ENCODE results near the gene PRPSAP1. TPM values are rescaled to one million over a fixed set of nuclear protein-coding genes. Genes with fewer than 3 reads are reported as not detected.
"Not testable (repeated sequence)": the region's sequence is repeated elsewhere in the genome, so short reads cannot be mapped to it uniquely, and the experiment has no call there.

Gene PRPSAP1
- total RNA-seq, 1 donor from 2014 or later: 42.0 TPM

DNA sequence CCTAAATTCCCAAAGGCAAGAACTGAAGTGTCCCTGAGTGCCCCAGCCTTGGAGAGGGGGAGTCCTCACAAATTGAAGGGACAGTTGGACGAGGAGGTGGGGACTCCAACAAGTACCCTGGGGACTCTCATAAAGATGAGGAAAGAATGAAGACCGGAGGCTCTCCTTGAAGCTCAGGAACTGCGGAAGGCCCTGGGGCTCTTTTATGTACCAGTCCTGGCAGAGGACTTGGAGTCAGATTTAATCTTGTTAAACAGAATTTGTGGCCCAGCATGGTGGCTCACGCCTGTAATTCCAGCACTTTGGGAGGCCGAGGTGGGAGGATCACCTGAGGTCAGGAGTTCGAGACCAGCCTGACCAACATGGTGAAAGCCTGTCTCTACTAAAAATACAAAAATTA, 6.1 kb upstream of the PRPSAP1 start:
- ATAC-seq: not testable (repeated sequence)

DNA sequence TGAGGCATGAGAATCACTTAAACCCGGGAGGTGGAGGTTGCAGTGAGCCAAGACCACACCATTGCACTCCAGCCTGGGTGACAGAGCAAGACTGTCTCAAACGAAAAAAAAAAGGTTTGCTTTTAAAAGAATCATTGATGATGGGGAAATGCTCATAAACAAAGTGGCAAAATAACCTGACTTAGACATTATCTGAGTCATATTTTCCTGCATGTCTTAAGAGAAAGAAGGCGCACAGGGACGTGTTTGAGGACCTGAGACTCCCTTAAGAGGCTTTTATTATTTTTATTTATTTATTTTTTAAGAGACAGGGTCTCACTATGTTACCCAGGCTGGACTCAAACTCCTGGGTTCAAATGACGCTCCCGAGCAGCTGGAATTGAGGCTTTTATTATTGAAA, 5.7 kb upstream of the PRPSAP1 start:
- ATAC-seq: no peak

DNA sequence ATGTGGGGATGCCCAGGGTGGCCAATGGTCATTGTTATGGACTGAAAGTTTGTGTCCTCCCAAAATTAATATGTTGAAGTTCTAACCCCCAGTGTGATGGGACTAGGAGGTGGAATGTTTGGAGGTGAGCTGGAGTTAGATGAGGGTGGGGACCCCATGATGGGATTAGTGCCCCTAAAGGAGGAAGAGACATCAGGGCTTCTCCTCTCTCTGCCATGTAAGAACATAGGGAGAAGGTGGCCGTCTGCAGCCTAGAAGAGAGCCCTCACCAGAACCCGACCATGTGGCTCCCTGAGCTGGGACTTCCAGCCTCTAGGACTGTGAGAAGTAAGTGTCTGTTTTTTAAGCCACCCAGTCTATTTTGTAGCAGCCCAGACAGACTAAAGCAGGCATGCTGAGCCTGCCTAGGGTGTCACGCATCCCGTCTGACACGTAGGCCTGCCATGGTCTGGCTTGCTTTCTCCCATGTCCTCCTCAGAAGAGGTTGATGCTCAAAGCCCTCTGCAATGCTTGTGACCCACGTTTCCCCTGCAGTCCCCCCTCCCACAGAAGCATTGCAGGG, 4.0 kb upstream of the PRPSAP1 start:
- ATAC-seq: no peak

DNA sequence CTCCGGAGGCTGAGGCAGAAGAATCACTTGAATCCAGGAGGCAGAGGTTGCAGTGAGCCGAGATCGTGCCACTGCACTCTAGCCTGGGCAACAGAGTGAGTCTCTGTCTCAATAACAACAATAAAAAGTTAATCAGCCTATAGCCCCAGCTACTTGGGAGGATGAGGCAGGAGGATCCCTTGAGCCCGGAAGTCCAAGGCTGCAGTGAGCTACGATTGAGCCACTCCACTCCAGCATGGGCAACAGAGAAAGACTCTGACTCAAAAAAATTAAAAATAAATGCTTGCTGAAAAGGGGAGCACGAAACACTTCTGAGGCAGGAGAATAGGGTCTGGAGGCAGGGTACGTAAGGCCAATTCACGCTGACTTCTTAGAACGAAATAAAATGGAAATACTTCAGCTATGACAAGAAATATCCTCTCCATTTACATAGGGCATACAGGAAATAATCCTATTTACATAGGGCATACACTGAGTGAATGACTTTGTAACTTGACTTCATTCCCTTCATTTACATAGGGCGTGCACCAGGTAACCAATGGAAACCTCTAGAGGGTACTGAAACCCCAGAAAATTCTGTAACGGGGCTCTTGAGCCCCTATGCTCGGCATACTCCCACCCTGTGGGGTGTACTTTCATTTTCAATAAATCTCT, 3.2 kb upstream of the PRPSAP1 start:
- no peak for ATAC-seq

DNA sequence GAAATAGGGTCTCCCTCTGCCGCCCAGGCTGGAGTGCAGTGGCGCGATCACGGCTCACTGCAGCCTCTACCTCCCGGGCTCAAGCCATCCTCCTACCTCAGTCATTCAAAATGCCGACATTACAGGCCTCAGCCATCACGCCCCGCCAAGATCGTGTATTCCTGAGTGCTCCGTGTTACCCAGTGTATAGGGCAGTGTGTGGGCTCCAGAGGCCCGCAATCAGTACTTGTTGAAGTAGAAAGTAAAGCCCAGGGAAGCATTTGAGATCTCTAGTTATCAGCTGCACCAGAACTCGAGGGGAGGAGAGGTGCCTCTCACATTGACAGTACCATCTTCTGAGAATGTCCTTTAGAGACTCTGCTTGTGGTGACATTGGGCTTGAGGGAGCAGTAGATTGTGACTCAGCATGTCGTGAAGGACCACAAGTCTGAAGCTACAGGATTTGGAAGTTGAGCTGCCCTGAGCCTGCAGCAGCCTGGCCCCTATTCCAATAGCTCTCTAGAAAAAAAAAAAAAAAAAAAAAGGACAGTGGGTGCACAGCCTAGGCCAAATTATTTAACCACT, 1.1 kb upstream of the PRPSAP1 start:
- no peak for ATAC-seq

DNA sequence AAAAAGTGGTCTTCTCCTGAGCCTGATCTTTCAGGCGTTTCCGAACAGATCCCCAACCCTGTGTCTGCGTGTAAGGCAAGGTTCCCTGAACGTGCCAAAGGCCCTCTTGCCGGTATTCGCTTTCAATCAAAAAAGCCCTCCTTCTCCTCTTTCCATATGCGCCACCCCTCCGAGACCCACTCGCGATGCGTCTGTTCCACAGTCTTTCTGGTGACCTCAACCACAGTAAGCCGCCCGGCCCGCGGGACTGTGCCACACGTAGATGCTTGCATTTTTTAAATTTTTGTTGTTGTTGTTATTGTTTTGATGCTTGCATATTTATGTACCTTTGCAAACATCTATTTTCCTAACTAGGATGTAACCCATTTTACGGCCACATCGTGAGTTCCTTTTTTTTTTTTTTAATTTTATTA, 607 bp upstream of the PRPSAP1 start:
- ATAC-seq: no peak

DNA sequence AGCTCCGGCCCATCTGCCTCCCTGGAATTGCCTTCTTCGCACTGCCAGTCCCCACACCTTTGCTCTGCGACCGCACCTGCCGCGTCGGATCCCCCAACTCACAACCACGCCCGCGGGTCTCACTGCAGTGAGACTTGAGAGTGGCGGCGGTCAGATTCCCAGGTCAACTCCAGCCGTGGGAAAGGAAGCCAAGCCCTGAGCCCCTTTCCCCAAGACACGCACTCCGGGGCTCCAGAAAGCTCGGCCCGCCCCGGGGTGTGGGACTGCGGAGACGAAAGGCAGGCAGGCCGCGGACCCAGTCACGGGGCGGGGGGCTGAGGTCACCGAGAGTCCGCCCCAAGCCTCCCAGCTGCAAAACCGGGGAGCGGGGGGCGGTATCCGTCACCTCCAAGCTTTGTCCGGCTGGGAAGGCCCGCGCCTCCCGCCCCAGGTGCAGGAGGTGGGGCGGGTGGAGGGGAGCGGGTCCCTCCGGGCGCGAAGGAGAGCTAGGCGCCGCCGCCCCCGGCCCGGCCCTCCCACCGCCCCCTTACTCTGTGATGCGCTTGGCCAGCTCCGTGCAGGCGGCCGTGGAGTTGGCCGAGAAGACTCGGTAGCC, 615 bp downstream of the PRPSAP1 start:
- peak; percentile 40 for ATAC-seq

DNA sequence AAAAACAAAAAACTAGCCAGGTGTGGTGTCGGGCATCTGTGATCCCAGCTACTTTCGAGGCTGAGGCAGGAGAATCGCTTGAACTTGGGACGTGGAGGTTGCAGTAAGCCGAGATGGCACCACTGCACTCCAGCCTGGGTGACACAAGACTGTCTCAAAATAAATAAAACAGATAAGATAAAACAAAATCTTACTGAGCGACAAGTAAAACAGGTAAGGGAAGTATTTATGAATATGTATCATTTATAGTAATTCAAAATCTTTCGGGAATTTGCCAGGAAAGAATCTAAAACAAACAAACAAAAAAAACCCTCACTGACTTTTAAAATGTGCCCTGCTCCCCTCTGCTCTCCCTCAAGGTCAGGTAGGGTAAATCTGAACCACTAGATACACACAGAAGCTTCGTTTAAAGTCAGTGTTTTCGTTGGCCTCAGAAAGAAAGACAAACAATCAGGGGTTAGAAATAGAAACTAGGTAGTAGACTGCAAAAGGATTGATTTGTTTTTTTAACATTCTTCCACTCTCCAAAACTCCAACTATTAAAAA, 2.1 kb downstream of the PRPSAP1 start:
- no peak for ATAC-seq

DNA sequence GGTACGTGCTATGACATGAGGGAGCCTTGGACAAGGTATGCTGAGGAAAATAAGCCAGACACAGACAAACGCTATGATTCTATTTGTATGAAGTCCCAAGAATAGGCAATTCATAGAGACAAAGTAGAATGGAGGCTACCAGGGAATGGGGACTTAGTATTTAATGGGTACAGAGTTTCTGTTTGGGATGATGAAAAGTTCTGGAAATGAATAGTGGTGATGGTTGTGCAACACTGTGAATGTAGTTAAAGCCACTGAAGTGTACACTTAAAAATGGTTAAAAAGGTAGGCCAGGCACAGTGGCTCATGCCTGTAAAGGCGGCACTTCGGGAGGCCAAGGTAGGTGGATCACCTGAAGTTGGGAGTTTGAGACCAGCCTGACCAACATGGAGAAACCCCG, 3.3 kb downstream of the PRPSAP1 start:
- ATAC-seq: no peak

DNA sequence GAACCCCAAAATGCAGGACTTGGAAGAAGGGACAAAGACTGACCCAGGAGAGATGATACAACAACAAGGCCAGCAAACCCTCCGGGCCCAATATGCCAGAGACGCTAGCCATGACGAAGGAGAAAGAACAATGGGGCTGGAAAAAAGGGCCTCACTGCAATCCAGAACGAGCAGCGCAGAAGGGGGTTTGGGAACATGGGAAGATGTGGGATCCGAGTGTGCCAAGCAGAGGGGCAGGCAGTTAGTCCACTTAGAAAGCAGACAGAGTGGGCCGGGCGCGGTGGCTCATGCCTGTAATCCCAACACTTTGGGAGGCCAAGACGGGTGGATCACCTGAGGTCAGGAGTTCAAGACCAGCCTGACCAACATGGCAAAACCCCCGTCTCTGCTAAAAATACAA, 6.8 kb downstream of the PRPSAP1 start:
- ATAC-seq: not testable (repeated sequence)

DNA sequence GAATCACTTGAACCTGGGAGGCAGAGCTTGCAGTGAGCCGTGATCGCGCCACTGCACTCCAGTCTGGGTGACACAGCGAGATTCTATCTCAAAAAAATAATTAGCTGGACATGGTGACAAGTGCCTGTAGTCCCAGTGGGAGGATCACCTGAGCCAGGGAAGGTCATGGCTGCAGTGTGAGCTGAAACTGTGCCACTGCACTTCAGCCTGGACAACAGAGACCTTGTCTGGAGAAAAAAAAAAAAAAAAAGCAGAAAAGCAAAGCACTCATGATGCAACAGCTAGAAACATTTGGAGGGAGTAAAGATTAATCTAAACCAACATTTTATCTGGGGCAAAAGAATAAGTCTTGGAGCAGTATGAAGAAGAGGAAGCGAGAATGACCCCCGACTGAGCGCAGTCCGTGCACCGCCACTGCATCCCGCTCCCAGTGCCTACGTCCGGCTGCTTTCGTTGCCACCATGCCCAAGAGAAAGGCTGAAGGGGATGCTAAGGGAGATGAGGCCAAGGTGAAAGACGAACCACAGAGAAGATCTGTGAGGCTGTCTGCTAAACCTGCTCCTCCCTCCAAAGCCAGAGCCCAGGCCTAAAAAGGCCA, 8.2 kb downstream of the PRPSAP1 start:
- ATAC-seq: no peak

DNA sequence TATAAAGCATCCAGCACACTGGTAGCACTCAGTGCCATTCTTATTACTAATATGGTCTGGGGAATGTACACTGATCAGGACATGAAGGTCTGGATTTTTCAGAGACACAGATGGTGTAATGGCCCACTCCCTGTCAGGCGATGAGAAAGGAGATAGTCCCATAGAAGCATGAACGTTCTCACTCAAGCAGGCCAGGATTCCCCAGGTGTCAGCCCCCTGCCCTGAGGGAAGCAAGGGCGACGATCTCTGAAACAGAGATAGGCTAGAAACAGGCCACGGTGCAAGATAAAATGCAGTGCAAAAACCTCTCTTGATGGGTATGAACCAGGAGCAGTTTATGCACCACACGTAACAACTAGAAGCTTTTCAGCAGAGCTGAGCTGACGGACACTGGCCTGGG, 10.6 kb downstream of the PRPSAP1 start:
- no peak for ATAC-seq

DNA sequence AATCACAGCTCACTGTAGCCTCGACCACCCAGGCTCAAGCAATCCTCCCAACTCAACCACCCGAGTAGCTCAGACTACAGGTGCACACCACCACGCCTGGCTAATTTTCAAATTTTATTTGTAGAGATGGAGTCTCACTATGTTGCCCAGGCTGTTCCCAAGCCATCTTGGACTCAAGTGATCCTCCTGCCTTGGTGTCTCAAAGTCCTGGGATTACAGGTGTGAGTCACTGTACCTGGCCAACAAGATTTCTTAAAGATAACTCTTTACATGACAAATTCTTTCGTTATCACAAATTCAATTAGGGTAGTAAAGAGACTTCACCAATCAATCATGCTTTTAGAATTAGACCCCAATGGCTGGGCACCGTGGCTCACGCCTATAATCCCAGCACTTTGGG, 12.4 kb downstream of the PRPSAP1 start:
- no peak for ATAC-seq

DNA sequence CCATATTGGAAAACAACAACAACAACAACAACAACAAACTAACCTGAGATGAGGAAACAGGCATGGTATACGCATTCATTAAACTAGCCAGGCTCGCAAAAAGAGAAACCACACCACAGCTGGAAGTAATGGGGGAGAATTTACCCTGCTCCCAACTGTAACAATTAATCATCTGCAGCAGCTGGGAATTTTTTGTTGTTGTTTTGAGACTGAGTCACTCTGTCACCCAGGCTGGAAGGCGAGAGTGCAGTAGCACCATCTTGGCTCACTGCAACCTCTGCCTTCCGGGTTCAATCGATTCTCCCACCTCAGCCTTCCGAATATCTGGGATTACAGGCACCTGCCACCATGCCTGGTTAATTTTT, 16.3 kb downstream of the PRPSAP1 start:
- no peak for ATAC-seq

DNA sequence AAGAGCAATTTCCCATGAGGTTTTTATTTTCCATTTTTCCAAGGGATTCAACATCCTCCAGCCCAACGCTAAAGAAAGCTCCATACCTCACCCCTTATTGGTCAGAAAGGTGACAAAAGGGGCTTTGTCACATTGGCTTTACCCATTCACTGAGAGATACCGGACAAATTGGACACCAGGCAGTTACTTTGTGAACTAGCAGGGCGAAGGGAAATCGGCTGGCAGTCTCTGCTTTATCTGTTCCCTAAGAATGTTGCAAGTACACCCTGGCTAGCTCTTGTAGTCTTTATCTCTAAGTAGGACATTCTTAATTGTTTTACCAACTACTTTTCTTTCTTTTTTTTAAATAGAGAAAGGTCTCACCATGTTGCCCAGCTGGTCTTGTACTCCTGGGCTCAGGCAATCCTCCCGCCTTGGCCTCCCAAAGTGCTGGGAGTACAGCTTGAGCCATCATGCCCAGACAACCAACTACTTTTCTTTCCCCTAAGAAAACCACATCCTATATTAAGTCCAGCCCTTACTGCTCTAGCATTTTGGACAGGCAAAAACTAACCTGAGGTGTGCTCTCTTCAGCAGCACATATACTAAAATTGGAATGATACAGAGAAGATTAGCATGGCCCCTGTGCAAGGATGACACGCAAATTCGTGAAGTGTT, 16.8 kb downstream of the PRPSAP1 start:
- ATAC-seq: no peak

DNA sequence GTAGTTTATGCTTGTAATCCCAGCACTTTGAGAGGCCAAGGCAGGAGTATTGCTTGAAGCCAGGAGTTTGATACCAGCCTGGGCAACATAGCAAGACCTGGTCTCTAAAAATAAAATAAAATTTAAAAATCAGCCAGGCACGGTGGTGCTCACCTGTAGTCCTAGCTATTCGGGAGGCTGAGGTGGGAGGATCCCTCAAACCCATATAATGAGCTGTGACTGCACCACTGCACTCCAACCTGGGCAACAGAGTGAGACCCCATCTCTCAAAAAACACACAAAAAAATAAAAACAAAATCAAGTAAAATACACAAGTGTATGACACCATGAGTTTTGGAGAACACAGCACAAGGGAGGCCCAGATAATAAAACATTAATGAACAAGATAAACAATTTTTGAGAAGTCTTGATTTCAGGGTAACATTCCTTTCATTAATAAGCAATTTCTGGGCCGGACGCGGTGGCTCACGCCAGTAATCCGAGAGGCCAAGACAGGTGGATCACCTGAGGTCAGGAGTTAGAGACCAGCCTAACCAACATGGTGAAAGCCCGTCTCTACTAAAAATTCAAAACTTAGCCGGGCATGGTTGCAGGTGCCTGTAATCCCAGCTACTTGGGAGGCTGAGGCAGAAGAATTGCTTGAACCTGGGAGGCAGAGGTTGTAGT, 17.9 kb downstream of the PRPSAP1 start:
- no peak for ATAC-seq

DNA sequence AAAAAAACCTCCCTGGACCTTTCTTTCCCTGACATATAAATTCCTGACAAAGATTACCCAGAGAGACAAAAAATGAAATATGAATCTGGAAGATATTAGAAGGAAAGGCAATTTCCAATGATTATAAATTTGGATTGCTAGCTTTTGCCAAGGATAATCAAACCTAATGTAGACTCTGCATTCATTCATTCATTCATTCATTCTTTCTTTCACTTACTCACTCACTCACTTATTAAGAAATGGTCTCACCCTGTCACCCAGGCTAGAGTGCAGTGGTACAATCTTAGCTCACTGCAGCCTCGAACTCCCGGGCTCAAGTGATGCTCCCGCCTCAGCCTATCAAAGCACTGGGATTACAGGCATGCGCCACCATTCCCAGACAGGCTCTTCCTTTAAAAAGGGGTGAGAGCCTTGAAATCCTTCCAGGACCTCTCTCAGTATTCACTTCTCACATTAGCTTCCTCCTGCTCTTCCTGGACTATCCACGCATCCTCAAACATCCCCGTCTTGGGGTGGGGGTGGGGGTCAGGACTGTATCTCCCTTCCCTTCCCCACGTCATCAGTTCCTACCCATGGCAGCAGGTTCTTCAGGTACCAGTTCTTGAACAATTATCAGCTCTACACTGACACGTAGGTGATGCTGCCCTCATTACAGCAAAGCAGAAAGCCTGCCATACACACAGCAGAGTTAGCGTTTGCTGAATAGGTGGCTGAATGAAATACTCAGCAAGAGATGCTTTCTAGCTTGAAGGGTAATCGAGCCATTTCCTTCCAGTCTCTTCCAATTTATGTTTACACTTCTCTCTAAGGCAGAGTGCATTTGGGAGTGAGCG, 19.8 kb downstream of the PRPSAP1 start:
- ATAC-seq: no peak

DNA sequence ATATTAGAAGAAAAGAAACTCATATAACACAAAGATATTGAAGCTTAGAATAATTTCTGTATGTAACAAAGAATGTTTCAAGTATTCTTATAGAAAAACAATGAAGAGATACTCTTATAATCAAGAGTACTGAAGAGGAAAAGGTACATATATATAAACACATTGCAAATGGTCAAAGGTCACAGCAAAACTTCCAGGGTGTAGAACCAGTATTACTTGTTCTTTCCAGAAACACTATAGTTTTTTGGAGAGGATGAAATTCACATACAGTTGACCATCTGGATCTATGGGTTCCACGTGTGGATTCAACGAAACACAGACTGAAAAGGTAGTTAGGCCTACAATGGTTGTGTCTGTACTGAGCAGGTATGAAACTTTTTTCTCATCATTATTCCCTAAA, 22.6 kb downstream of the PRPSAP1 start:
- ATAC-seq: no peak

DNA sequence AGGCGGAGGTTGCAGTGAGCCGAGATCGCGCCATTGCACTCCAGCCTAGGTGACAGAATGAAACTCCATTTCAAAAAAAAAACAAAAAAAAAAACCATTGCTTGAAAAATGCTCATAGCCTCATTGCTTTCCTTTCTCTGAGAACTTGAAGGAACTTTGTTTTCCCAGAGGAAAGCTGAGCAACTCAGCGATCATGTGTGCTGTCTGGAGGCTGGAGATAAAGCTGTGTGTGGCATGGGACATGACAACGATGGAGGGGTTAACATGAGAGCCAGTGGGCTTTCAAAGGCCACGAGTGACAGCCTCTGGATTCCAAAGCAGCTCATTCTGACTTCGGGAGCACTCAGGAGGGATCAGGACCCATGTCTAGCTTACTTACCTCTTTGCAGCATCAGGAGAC, 24.1 kb downstream of the PRPSAP1 start:
- no peak for ATAC-seq

DNA sequence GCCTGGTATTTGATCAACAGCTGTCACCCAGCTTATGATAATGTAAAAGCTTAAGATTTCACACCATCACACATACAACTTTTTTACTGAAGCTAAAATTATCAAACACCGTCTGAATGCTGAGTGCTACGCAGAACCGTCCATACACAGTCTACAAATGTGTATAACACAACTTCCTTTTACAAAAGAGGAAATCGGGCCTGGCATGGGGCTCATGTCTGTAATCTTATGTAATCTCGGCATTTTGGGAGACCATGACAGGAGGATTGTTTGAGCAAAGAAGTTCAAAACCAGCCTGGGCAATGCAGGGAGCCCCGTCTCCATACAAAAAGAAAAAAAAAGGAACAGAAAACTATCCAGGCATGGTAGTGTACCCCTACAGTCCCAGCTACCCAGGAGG, 26.0 kb downstream of the PRPSAP1 start:
- ATAC-seq: no peak

DNA sequence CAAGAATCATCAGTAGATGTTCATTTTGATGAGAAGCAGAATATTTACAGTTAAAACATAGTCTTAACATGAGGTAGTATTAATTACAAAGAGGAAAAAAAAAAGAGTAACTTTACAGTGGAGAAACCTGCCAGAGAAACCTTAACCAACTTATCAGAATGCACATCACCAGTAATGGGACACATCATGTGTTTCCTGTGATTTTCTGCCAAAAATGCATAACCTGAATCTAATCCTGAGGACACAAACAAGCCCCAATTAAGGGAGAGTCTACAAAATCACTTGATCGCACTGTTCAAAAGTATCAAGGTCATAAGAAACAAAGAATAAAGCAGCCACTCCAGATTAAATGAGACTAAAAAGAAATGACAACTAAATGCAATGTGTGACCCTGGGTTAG, 27.4 kb downstream of the PRPSAP1 start:
- ATAC-seq: no peak

DNA sequence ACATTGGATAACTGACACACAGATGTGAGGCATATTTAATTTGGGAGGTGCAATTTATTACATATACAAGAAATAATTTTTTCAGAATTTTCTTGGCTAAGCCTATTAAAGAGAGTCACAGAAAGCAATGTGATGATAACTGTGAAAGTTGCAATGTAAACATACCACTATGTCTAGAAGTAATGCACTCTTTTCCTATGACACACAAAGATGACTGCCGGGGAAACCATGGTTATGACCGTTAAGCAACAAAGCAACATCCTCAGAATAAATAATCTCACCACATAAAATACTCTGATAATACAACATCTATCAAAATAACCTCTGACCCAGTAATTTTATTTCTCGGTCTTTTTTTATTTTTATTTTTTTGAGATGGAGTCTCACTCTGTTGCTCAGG, 35.1 kb downstream of the PRPSAP1 start:
- no peak for ATAC-seq
